HUES48 (cell line): ENCODE data around the gene RAD51AP1.
"Not testable (repeated sequence)": the region's sequence is repeated elsewhere in the genome, so short reads cannot be mapped to it uniquely, and the experiment has no call there.

Experiments
- H3K27ac ChIP-seq: one replicate; pipeline ENCODE4 v1.7.0; 2013; ENCODE audit warnings: low read depth, low read length, inconsistent platforms
- H3K27me3 ChIP-seq: 2 replicates; pipeline ENCODE4 v1.6.1; 2013; ENCODE audit warnings: mild to moderate bottlenecking, low read length; ENCODE audit not compliant: control insufficient read depth, insufficient read depth
- H3K36me3 ChIP-seq: 2 replicates; pipeline ENCODE4 v1.6.1; 2013; ENCODE audit warnings: low read length; ENCODE audit not compliant: control insufficient read depth, insufficient read depth
- H3K4me1 ChIP-seq: 2 replicates; pipeline ENCODE4 v1.6.1; 2013; ENCODE audit warnings: mild to moderate bottlenecking, low read length; ENCODE audit not compliant: control insufficient read depth, insufficient read depth
- H3K4me3 ChIP-seq: 2 replicates; pipeline ENCODE4 v1.5.1; 2013; ENCODE audit warnings: mild to moderate bottlenecking, low read depth, low read length
- H3K9ac ChIP-seq: 2 replicates; pipeline ENCODE4 v1.6.1; 2013; ENCODE audit warnings: mild to moderate bottlenecking, low read depth, low read length, moderate library complexity
- H3K9me3 ChIP-seq: 2 replicates; pipeline ENCODE4 v1.6.1; 2013; ENCODE audit warnings: low read length; ENCODE audit not compliant: control insufficient read depth, insufficient read depth

The RAD51AP1 gene

GRCh38 chr12:4538207-4539160, at the start of gene RAD51AP1:
RAD51AP1 (plus strand) TSS chr12:4538890; CDS start chr12:4538940, 50 bp downstream.
- Histone ChIP-seq H3K27ac (peak within 1 kb of the TSS; percentile 95), H3K4me3 (peak within 1 kb of the TSS; percentile 93), H3K9me3 (no peaks in the 10 kb centered on the region), H3K9ac (peak within 1 kb of the TSS; percentile 98), H3K36me3 (peaks cover 31% of the 10 kb centered on the region), H3K27me3 (no peaks in the 10 kb centered on the region), H3K4me1 (peaks cover 11% of the 10 kb centered on the region)

- Histone ChIP-seq H3K4me3 (no peak overlapping the region), H3K27ac (no peak overlapping the region), H3K27me3 (no peaks in the 10 kb centered on the region), H3K9ac (no peak overlapping the region), H3K9me3 (no peaks in the 10 kb centered on the region), H3K36me3 (peaks cover 10% of the 10 kb centered on the region), H3K4me1 (peaks cover 16% of the 10 kb centered on the region)
Observed at GRCh38 chr12:4489556-4489955, 49.1 kb upstream of the RAD51AP1 start.

GRCh38 chr12:4490973-4491372, 47.7 kb upstream of the RAD51AP1 start:
- peaks cover 13% of the 10 kb centered on the region for H3K36me3 ChIP-seq
- no peaks in the 10 kb centered on the region for H3K27me3 ChIP-seq
- peaks cover 11% of the 10 kb centered on the region for H3K4me1 ChIP-seq
- H3K9me3 ChIP-seq, result no peaks in the 10 kb centered on the region
- H3K27ac ChIP-seq, result no peak overlapping the region
- no peak overlapping the region for H3K4me3 ChIP-seq
- no peak overlapping the region for H3K9ac ChIP-seq

GRCh38 chr12:4496145-4496838, 42.4 kb upstream of the RAD51AP1 start:
- H3K27me3 ChIP-seq, result no peaks in the 10 kb centered on the region

GRCh38 chr12:4499186-4499585, 39.5 kb upstream of the RAD51AP1 start:
- Histone ChIP-seq H3K4me3 (no peak overlapping the region), H3K4me1 (no peaks in the 10 kb centered on the region), H3K36me3 (peaks cover 62% of the 10 kb centered on the region), H3K27ac (no peak overlapping the region), H3K9me3 (no peaks in the 10 kb centered on the region), H3K9ac (no peak overlapping the region), H3K27me3 (no peaks in the 10 kb centered on the region)

More at GRCh38 chr12:4496145-4496838, 42.4 kb upstream of the RAD51AP1 start:
- Histone ChIP-seq H3K36me3 (peaks cover 41% of the 10 kb centered on the region), H3K9ac (no peak overlapping the region), H3K9me3 (no peaks in the 10 kb centered on the region), H3K4me1 (no peaks in the 10 kb centered on the region), H3K27ac (no peak overlapping the region), H3K4me3 (no peak overlapping the region)

GRCh38 chr12:4505376-4505986, 33.2 kb upstream of the RAD51AP1 start:
- no peaks in the 10 kb centered on the region for H3K27me3 ChIP-seq
- H3K9ac ChIP-seq, result no peak overlapping the region
- H3K4me1 ChIP-seq, result no peaks in the 10 kb centered on the region
- H3K36me3 ChIP-seq, result peaks cover 24% of the 10 kb centered on the region
- H3K4me3 ChIP-seq, result no peak overlapping the region
- H3K27ac ChIP-seq, result no peak overlapping the region
- no peaks in the 10 kb centered on the region for H3K9me3 ChIP-seq

- no peaks in the 10 kb centered on the region for H3K27me3 ChIP-seq
- no peaks in the 10 kb centered on the region for H3K9me3 ChIP-seq
- H3K9ac ChIP-seq, result no peak overlapping the region
- H3K27ac ChIP-seq, result no peak overlapping the region
- no peaks in the 10 kb centered on the region for H3K4me1 ChIP-seq
- no peak overlapping the region for H3K4me3 ChIP-seq
- H3K36me3 ChIP-seq, result peaks cover 24% of the 10 kb centered on the region
Observed at GRCh38 chr12:4506430-4506829, 32.3 kb upstream of the RAD51AP1 start.

GRCh38 chr12:4506870-4507269, 31.8 kb upstream of the RAD51AP1 start:
- H3K27ac ChIP-seq, result no peak overlapping the region
- no peak overlapping the region for H3K9ac ChIP-seq
- no peak overlapping the region for H3K4me3 ChIP-seq

GRCh38 chr12:4508503-4508902, 30.2 kb upstream of the RAD51AP1 start:
- H3K36me3 ChIP-seq, H3K27ac ChIP-seq, H3K27me3 ChIP-seq, H3K9me3 ChIP-seq, H3K4me1 ChIP-seq, H3K4me3 ChIP-seq, H3K9ac ChIP-seq: not testable (repeated sequence)

More at GRCh38 chr12:4506870-4507269, 31.8 kb upstream of the RAD51AP1 start:
- Histone ChIP-seq H3K4me1 (no peaks in the 10 kb centered on the region), H3K36me3 (peaks cover 24% of the 10 kb centered on the region), H3K27me3 (no peaks in the 10 kb centered on the region), H3K9me3 (no peaks in the 10 kb centered on the region)

- not testable (repeated sequence) for H3K9me3 ChIP-seq, H3K27ac ChIP-seq, H3K9ac ChIP-seq, H3K4me1 ChIP-seq, H3K4me3 ChIP-seq, H3K27me3 ChIP-seq, H3K36me3 ChIP-seq
Observed at GRCh38 chr12:4509269-4509668, 29.4 kb upstream of the RAD51AP1 start.
